Duodenal mucosa (tissue), 2 donors: Measurements from ENCODE around the gene CPEB3.

Experiments used
- H3K27ac ChIP-seq: one replicate; pipeline ENCODE4 v1.7.0; 2013; ENCODE audit warnings: low read depth, low read length
- H3K27me3 ChIP-seq, 2 donors: one replicate each; pipeline ENCODE4 v1.7.0; 2013; ENCODE audit warnings: low read length in 2 of 2, control low read depth in 1 of 2; ENCODE audit not compliant: insufficient read depth in 2 of 2, control insufficient read depth in 1 of 2
- H3K36me3 ChIP-seq, 2 donors: one replicate each; pipeline ENCODE4 v1.7.0; 2013; ENCODE audit warnings: low read length in 2 of 2, control low read depth in 1 of 2; ENCODE audit not compliant: insufficient read depth in 2 of 2, control insufficient read depth in 1 of 2
- H3K4me1 ChIP-seq, 2 donors: one replicate each; pipeline ENCODE4 v1.7.0; 2013; ENCODE audit warnings: low read length in 2 of 2, control low read depth in 1 of 2; ENCODE audit not compliant: insufficient read depth in 2 of 2, control insufficient read depth in 1 of 2
- H3K4me3 ChIP-seq, 2 donors: one replicate each; pipeline ENCODE4 v1.7.0; 2013; ENCODE audit warnings: low read length in 2 of 2, low read depth in 1 of 2
- H3K9ac ChIP-seq, 2 donors: one replicate each; pipeline ENCODE4 v1.7.0; 2013; ENCODE audit warnings: low read length in 2 of 2, low read depth in 1 of 2
- H3K9me3 ChIP-seq, 2 donors: one replicate each; pipeline ENCODE4 v1.7.0; 2013; ENCODE audit warnings: low read length in 2 of 2, control low read depth in 1 of 2; ENCODE audit not compliant: control insufficient read depth in 1 of 2

The CPEB3 gene

DNA sequence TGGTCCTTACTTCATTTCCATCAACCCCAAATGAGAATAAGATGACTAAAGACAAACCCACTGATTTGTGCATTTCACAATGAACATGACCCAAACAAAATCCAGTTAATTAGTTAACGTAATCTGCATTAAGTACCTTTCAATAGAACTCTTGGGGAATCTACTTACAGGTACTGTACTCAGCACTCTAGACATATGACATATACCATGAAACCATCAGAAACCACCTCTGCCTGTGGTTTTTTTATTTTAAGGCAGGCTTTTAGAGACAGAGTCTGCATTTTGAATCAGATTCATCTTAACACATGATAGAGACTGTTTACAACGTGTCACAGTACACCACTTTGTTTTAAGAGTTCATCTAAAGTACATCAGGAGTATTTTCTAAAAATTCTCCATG, 198.9 kb downstream of the CPEB3 start:
- Histone ChIP-seq H3K36me3 (no peaks in the 10 kb centered on the region), H3K4me3 (no peak overlapping the region), H3K9me3 (no peaks in the 10 kb centered on the region), H3K27me3 (no peaks in the 10 kb centered on the region), H3K27ac (no peak overlapping the region), H3K9ac (no peak overlapping the region), H3K4me1 (no peaks in the 10 kb centered on the region)

DNA sequence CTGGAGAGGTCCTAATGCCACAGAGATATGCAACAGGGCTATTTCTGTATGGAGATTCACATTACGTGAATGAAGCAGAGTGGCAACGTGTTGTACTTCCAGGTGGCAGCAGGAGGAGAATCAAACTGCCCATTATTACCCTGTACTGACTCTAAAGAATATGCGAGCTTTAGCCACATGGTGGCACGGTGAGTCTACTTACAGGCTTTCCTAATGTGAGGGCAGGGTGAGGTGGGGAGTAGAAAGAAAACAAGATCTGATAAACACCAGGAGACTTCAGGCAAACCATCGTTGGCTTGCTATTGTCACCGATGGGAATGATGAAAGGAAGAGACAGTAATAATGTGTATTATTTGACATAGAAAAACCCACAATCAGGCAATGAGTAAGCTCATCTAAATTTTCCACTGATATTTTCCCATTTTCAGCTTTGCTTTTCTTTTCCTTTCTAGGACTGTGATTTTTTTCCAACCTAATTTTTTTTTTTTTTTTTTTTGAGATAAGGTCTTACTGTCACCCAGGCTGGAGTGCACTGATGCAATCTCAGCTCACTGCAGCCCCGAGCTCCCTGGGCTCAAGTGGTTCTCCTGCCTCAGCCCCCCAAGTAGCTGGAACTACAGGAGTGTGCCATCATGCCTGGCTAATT, 203.0 kb downstream of the CPEB3 start:
- Histone ChIP-seq H3K27me3 (no peaks in the 10 kb centered on the region), H3K36me3 (no peaks in the 10 kb centered on the region), H3K27ac (no peak overlapping the region), H3K4me3 (no peak overlapping the region), H3K4me1 (no peaks in the 10 kb centered on the region), H3K9me3 (no peaks in the 10 kb centered on the region), H3K9ac (no peak overlapping the region)

DNA sequence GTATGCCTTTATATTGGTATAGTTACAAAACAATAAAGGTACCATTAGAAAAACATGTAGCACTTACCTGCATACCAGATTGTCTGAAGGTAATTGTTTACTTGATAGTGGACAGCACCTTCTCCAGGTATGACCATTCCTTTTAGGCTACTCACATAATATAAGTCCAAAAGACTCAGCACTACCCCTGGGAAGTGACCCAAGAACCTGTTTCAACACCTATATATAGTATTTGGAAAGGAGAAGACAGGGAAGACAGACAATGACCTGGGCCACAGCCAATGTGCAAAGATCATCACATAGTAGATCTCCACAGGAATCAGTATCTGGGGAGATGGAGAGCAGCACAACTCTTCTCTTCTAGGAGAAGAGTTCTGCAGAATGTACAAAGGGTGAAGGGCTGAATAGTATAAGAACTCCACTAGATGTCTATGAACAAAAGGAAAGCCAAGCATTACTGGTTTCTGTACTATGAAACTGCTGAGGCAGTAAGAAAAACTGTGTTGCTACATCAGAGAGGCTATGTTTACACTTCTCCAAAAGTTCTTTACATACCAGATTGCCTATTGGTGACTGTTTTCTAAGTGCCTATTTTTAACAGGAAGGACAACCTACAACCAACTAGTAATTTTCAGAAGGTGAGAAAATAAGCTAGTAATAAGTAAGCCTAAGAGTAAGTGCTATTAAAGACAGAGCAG, 208.1 kb downstream of the CPEB3 start:
- H3K4me3 ChIP-seq: no peak overlapping the region
- no peaks in the 10 kb centered on the region for H3K4me1 ChIP-seq
- no peak overlapping the region for H3K9ac ChIP-seq
- H3K9me3 ChIP-seq: no peaks in the 10 kb centered on the region
- peaks cover 7 to 15% of the 10 kb centered on the region in 2 donors for H3K36me3 ChIP-seq
- H3K27me3 ChIP-seq: no peaks in the 10 kb centered on the region
- H3K27ac ChIP-seq: no peak overlapping the region

DNA sequence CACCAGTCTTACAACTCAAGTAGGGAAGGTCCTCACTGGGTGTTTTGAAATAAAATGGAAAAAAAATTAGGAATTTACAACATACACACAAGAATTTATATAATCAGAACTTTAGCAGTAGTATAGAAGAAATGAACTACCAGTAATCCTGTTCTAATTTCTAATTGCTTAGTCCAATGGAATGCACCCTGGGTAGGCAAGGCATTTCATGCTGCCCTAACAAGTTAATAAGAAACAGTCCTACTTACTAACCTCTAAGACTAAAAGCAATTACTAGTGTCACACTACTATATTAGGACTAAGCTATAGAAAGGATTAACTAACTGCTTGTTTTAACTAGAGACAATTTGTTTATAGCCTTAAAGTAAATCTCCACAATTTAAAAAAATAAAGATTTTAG, 209.2 kb downstream of the CPEB3 start:
- Histone ChIP-seq H3K4me1 (no peaks in the 10 kb centered on the region), H3K9me3 (no peaks in the 10 kb centered on the region), H3K9ac (no peak overlapping the region), H3K27me3 (no peaks in the 10 kb centered on the region), H3K27ac (no peak overlapping the region), H3K4me3 (no peak overlapping the region), H3K36me3 (peaks cover 7 to 15% of the 10 kb centered on the region in 2 donors)

DNA sequence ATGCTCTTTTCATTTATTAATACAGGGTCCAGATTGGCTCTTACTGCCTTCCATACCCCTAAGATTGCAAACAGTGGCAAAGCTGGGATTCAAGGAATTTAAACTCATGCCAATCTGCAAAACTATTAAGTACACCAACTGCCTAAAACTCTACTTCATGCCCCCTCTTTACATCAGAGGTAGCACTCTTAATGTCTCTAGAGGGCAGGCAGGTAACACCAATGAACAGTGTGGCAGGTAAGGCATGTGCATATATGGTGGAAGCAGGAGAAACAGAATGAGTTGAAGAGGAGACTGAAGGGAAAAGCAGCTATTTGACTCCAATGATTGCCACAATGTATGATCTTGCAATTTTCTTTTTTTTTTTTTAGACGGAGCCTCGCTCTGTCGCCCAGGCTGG, 210.6 kb downstream of the CPEB3 start:
- H3K4me1 ChIP-seq: no peaks in the 10 kb centered on the region
- H3K36me3 ChIP-seq: peaks cover 7 to 15% of the 10 kb centered on the region in 2 donors

DNA sequence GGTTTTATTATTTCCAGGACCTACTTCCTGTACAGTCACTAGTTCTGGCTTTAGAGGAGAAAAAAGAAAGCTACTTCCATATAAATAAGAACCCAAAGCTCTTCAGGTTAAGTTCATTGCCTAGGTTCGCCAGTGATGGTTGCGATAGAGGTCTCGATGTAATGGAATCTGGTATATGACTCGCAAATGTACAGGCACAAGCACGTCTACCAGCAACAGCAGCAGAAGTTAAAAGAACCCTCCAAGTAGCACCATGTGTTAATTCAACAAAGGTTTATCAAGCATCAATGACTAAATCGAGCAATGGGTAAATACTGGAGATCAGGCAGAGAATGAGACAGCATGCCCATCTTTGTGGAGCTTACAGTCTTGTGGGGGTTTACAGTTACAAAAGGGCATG, 211.9 kb downstream of the CPEB3 start:
- Histone ChIP-seq H3K9me3 (no peaks in the 10 kb centered on the region), H3K27me3 (no peaks in the 10 kb centered on the region), H3K4me1 (no peaks in the 10 kb centered on the region), H3K36me3 (peaks cover 7 to 15% of the 10 kb centered on the region in 2 donors), H3K9ac (no peak overlapping the region), H3K27ac (no peak overlapping the region), H3K4me3 (no peak overlapping the region)

More for the DNA sequence above, 210.6 kb downstream of the CPEB3 start:
- H3K27ac ChIP-seq: no peak overlapping the region
- H3K9me3 ChIP-seq: no peaks in the 10 kb centered on the region
- H3K9ac ChIP-seq: no peak overlapping the region
- H3K27me3 ChIP-seq: no peaks in the 10 kb centered on the region
- no peak overlapping the region for H3K4me3 ChIP-seq

DNA sequence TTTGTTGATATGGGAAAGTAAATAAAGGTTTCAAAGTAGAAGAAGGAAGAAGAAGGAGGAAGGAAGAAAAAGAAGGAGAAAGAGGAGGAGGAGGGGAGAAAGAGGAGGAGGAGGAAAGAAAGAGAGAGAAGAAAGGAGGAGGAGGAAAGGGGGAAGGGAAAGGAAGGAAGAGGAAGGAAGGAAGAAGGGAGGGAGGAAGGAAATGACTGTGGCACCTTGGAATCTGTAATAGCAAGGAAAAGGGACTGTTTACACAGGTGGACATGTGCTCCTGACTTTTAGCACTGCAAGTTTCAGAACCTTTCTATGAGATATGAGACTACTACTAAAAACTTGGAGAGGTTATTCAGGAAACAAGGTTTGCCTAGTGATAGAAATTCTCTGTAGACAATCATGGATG, 214.2 kb downstream of the CPEB3 start:
- Histone ChIP-seq H3K27me3 (no peaks in the 10 kb centered on the region), H3K9me3 (no peaks in the 10 kb centered on the region), H3K4me3 (no peak overlapping the region), H3K4me1 (no peaks in the 10 kb centered on the region), H3K9ac (no peak overlapping the region), H3K27ac (no peak overlapping the region), H3K36me3 (peaks cover 7 to 15% of the 10 kb centered on the region in 2 donors)

DNA sequence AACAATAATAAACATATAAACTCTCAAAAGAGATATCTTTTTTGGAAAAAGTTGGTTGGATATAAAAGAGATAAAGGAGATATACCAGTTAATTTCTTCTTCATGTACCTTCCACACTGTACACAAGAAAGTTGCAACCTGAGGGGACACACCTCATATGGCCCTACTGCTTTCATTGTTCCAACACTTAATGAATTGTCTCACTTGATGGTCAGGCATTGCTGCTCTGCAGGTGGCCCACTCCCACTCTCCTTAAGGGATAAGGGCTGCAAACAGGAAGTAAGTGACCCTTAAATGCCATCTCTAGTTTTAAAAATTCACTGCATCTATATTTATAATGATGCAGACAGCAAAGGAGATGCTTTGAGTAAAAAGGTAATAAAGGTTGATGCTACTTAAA, 215.0 kb downstream of the CPEB3 start:
- Histone ChIP-seq H3K36me3 (peaks cover 1 to 11% of the 10 kb centered on the region in 2 donors), H3K4me1 (no peaks in the 10 kb centered on the region), H3K4me3 (no peak overlapping the region), H3K27ac (no peak overlapping the region), H3K9me3 (no peaks in the 10 kb centered on the region), H3K27me3 (no peaks in the 10 kb centered on the region), H3K9ac (no peak overlapping the region)

DNA sequence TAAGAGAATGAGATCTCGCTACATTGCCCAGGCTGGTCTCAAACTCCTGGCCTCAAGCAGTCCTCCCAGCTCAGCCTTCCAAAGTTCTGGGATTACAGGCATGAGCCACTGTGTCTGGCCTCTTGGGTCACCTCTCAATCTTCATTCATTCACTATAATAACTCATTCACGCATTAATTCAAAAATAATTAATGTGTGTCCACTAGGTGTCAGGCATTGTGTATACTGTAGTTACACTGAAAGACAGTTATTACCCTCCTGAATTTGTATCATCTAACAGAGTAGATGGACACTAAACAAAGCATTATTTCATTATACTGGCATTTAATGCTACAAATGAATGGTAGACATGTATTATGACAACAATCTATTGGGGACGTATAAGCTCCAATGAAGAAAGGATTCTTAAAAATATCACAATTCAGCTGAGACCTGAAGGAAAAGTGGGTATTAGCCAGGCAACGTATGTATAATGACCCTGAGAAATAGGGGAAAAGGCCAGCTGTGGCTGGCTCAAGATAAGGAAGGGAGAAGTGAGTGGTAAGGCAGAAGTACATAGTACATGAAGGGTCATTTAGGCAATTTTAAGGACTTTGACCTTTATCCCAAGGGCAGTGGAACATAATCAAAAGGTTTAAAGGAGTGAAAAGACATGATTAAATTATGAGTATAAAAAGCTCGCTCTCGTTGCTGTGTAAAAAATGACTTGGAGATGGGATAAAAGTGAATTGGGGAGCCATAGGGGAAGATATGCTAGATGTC, 216.6 kb downstream of the CPEB3 start:
- Histone ChIP-seq H3K9me3 (no peaks in the 10 kb centered on the region), H3K4me1 (no peaks in the 10 kb centered on the region), H3K27me3 (no peaks in the 10 kb centered on the region), H3K36me3 (peaks cover 0 to 3% of the 10 kb centered on the region in 2 donors), H3K27ac (no peak overlapping the region), H3K4me3 (no peak overlapping the region), H3K9ac (no peak overlapping the region)

DNA sequence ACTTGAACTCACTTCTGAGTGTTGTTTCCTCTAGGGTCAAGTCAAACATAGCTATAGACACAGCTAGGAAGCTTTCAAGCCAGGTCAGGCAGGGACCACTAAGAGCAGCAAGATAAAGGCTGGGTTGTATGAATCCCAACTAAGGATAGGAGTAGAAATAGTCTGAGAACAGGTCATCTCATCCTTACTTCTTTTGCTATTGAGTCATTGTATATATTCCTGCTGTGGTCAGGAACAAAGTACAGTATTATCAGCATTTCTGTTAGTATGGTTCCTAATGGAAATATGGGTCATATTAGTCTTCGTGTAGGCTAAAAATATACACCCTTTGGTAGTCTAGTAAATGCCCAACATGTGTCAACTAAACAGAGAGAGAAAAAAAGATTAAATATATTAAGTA, 222.0 kb downstream of the CPEB3 start:
- Histone ChIP-seq H3K4me3 (no peak overlapping the region), H3K27me3 (no peaks in the 10 kb centered on the region), H3K4me1 (no peaks in the 10 kb centered on the region), H3K9ac (no peak overlapping the region), H3K27ac (no peak overlapping the region), H3K9me3 (no peaks in the 10 kb centered on the region), H3K36me3 (peaks cover 0 to 3% of the 10 kb centered on the region in 2 donors)
